Forelimb muscle (tissue), 1 donor: Measurements from ENCODE around the gene TSC1. TPM values are rescaled to one million over a fixed set of nuclear protein-coding genes. Genes with fewer than 3 reads are reported as not detected.

Experiments
- DNase-seq: peaks from one replicate; pipeline ENCODE4 v3.0.0-alpha.2; 2013; ENCODE audit warnings: low read depth
- polyA plus RNA-seq: library from polyadenylated mRNA; unstranded; fragments of 120-200 nt; gene quantifications from one replicate; pipeline ENCODE4 v1.2.1, GENCODE V29; 2013; ENCODE audit not compliant: insufficient read length

TSC1 gene
- polyA plus RNA-seq, 1 donor: 27.3 TPM

DNA sequence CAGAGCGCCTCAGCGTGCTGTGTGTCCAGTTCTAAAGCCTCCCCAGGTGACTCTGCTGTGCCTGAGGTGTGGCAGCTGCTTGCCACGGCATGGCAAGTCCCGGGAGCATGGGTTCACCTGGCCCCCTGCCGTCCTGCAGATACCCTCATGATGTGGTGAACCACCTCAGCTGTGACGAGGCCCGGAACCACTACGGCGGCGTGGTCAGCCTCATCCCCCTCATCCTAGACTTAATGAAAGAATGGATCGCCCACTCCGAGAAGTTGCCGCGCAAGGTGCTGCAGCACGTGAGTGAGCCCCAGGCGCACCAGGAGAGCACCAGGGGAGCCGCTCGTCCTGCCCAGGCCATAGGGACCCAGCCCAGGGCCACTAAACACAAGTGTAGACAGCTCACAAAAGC, 56.3 kb downstream of the TSC1 start:
- no peak for DNase-seq

DNA sequence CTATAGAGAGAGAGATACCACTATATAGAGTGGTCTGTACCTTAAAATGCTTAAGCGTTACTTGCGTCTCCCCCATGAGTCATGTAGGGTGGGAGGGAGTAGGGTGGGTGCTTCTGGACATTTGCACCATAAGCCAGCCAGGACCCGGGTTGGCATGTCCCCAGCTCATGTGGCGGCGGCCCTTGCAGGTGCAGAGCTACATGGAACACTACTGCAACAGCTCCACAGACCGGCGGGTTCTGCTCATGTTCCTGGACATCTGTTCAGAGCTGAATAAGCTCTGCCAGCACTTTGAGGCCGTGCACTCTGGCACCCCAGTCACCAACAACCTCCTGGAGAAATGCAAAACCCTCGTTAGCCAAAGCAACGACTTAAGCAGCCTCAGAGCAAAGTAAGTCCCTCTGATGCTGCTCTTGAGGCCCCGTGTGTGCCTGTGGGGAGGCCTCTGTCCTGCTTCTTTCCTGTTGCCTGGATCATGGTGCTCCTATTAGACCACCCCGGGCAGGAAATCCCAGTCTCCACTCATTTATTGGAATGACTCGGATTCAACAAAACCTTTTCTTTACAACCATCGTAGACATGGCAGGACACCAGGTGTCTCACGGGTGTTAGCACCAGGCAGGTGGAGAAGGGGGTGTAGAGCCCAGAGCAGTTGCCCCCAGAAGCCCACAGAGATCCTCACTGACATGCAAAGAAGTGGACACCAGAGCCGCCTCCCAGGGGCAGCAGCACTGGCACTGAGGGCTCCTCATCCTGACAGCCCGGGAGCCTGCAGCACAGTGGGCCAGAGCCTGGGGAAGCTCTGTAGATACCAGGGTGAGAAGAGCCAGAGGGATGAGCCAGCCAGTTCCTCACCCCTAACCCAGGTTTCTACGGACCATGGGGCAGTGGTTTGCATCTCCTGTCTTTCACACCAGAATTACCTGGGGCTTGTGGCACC, 57.0 kb downstream of the TSC1 start:
- DNase-seq: no peak

DNA sequence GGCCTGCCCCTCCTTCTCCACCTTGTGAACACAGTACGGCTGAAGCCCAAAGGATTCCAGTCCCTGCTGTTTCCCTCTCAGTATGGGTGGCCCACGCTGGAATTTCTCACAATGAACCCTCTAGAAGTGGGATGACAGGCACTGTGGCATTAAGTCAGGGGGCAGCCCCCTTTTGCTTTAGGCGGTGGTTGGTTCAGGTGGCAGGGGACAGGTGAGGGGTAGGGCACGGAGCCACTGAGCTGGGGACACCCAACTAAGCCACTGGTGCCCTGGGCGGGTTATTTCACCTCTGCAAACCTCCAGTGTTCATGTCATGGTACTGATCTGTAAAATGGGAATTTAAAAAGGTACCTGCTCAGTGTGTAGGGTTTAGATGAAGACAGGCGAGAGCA, 58.1 kb downstream of the TSC1 start:
- DNase-seq: no peak

DNA sequence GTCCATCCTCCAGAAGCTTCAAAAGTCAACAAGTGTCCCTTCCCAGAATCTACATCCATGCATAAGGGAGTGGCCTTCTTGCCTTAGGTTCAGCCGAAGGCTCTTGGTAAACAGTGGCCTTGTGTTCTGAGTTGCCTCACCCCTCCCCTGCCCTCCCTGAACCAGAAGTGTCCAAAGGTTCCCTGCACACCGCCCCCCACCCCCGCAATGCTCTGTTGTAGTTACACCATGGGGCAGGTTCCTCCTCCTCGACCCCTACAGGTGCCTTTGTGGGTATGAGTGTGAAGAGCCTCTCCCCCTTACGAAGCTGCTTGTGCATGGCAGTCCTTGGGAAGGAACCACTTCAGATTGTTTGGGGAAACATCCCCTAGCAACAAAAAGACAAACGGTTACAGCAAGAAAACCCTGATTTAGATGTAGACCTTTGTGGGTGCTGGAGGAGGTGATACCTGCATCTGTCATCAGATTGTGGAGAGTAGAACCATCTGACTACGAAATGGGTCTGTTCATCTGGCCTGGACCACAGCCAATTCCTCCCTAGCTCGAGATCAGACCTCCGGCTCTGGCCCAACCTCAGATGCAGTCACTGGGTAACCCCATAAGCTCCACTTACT, 58.6 kb downstream of the TSC1 start:
- DNase-seq: no peak

DNA sequence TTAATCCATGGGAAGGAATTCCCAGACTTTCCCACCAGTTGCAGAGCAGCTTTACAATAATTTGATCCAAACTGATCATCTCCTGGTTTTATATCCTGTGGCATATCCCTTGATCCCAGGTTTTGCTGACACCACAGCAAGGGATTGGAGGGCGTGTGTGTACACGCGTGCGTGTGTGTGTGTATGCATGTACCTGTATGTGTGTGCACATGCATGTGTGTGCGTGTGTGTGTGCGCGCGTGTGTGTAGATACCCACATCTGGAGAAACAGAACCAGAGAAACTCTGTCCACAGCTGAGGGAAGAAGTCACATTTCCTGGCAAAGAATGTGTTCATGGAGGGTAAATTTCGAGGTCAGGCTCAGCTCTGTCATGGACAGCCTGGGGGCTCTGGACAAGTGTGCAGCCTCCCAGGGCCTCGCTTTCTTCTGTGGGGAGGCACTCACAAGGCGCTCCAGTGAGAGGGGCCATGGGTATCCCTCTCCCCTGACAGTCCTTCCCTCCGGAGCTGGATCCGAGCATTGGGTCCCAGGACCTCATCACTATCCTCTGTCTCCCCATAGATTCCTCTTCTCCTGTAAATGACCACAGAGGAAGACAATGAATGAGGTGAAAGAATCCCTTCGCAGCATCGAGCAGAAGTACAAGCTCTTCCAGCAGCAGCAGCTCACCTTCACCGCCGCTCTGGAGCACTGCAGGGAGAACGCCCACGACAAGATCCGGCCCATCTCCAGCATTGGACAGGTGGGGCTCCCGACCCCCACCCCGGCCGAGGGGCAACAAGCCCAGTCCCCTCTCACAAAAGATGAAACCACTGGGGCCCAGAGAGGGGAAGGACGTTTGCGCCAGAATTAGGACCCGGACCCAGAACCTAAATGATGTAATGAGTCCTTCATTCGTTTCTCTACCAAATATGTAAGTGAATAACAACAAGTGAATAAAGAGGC, 60.8 kb downstream of the TSC1 start:
- DNase-seq: no peak

DNA sequence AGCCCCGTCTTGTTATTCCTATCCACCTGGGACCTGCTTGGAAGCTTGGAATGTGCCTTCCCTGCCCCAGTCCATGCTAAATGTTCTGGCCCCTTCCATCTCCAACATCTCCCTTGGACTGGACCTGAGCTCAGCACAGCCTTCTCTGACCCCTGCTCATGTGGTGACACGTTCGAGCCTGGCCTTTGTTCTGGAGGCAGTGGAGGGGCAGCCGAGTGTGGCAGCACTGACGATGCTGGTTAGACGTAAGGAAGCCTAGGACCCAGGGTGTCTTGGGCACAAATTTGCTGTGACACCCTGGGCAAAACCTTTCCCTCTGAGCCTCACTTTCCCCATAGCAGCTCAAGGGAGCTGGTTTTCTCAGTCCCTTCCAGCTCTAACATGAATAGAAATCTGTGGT, 61.8 kb downstream of the TSC1 start:
- no peak for DNase-seq

DNA sequence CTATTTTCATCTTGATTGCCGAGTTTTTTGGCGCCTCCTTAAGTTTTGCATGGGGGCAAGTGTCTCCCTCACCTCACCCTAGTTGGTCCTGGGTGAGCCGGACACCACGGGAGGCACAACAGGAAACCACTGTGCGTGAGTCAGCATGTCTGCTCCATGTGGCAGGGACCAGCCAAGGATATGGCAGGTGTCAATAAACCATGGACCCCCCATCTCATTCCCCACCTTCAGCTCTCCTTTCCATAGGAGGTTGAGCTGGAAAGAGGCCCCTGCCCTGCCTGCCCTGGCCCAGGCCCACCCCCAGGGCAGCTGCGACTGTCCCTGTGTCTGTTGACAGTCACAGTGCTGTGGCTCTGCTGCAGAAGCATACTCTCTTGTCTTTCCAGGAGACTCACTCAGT, 62.6 kb downstream of the TSC1 start:
- DNase-seq: no peak

DNA sequence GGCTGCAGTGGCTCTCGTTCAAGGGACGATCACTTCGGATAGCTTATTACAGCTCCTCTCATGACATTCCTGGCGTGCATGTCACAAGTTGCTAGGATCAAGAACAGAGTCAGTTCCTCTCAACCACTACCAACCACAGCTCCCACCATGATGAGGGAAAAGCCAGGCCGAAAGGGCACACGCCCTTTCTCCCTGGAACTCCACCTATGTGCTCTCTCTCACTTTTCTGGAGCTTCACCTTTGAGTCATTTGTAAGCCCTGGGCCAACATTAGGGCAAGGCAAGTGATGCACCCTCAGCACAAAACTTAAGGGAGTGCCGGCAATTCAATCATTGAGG, 64.1 kb downstream of the TSC1 start:
- DNase-seq: no peak

DNA sequence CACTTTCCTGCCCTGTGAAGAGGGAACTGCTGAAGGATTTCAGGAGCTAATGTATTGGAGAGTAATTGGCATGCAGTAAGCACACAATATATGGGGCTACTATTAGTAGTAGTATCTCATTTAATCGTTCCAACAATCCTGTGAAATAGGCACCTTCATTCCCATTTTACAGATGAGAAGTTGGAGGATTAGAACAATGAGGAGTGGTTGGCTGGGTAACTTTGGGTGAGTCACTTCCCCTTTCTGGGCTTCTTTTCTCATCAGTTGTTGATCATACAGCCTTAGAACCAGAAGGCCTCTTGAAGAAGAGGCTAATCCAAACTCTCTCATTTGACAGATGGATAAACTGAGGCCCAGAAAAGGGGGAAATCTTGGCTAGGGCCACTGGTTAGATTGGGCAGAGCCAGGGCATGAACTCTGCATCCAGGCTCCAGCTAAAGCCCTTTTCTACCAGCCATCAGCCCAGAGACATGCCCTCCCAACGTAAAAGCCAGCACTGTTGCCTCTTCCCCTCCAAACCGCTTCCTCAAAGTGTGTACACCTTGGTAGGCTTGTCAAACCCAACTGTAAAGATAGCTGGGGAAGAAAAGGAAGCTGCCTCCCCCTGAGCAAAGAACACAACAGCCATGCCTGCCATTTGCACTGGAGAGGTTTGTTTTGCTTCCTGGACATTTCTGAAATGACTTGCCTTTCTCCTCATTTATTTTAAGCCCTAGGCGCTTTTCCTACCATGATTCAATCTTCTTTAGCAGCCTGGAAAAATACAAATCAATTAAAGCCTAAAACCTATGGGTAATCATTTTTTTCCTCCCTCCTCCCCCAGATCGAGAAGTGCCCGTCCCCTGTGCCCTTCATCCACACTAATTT, 64.7 kb downstream of the TSC1 start:
- no peak for DNase-seq

DNA sequence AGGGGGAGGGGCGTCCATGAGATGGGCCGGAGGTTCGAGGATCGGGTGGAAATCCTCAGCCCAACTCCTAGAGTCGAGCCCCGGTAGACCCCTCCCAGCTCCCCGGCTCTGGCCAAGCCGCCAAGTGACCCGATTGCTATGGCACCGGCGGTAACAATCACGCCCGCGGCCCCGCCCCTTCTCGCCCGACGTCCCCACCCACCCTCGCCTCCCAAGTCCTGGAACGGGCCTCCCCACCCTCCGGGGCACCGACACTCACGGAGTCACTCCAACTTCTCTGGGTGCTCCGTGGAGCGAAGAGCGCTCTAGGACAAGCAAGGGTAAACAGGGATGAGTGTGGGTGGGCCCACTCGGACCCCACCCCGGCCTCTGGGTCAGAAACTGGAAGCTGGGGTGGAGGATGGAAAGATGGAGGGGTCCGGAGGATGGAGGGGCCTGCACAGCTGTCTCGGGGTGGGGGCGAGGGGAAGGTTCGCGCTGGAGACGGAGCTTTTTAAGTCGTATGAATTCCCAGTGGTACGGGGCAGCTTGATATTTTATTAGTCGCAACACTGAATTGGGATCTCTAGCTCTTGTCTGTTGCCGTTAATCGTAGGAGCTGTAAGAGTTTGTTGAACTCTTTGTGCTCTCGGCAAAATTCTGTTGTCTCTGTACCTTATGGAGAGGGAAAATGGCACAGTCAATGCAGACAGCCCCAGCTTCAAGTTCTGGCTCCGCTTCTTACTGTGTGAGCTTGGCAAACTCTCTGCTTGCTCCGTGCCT, 65.5 kb downstream of the TSC1 start, which contains the start of gene SPACA9:
SPACA9 (plus strand) TSS at position 204 of the 762 bp plus-strand sequence. CDS start 5,050 bp downstream, outside the sequence.
- no peak for DNase-seq

DNA sequence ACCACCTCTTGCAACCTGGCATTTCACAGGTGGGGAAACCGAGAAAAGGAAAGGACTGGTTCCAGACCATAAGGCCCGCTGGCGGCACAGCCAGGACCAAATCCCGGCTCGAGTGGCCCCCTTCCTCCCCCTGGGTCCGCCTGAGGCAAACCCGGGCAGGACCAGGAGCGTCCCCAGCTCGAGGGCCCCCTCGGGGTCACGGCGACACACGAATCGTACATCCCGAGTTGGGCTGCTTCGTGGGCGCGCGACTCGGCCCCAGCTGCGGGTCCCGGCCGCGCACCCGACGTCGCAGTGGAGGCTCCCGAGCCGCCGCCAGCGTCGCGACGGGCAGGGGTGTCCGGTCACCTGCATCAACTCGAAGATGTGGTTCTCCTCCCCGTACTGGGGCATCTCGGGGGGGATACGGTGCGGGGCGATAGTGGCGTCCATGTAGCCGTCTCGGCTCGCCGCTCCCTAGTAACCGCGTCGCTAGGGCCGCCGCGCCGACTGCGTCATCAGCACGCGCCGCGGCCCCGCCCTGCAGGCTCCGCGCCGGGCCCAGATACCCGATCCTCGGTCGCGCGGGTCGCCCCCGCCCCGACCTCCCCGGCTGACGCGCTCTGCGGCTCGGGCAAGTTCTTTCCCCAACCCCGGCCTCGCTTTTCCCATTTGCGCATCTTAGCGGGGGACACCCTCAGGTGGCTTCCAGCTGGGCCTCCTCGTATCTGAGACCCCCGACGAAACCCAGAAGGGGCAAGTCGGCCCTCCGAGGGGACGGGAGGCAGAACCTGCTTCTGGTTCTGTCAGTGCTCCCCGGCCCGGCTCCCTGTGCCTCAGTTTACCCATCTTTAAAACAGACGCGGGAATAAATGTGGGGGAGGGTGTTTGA, 66.4 kb downstream of the TSC1 start, which contains the start of gene AK8:
AK8 (minus strand) TSS at position 461 of the 871 bp plus-strand sequence; CDS start at position 432, 29 bp downstream.
- DNase-seq: no peak

DNA sequence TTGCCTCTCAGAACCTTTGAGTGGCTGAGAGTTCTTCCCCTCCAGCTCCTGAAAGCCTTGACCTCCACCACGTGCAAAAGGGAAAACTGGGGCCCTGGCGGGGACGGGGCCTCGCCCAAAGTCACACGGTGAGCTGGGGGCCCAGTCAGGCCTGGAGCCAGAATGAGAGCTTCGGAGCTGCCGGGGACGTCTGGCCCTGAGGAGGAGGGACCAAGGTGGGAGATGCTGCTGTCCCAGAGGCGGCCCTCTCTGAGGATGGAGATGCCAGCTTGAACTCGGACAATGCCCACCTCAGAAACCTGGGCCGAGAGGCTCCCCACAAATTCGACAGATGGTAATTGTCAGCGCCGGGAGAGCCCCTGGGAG, 67.0 kb downstream of the TSC1 start:
- DNase-seq: no peak

DNA sequence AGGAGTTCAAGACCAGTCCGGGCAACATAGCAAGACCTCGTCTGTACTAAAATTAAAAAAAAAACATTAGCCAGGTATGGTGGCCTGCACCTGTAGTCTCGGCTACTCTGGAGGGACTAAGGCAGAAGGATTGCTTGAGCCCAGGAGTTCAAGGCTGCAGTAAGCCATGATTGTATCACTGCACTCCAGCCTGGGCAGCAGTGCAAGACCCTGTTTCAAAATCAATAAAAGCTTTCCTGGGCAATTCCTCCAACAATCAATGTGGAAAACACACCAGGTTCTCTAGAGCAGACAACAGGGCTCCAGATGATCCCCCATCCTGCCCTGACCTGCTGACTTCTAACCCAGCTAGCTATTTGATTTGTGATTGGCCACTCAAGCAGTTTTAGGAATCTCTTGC, 67.6 kb downstream of the TSC1 start:
- DNase-seq: no peak

DNA sequence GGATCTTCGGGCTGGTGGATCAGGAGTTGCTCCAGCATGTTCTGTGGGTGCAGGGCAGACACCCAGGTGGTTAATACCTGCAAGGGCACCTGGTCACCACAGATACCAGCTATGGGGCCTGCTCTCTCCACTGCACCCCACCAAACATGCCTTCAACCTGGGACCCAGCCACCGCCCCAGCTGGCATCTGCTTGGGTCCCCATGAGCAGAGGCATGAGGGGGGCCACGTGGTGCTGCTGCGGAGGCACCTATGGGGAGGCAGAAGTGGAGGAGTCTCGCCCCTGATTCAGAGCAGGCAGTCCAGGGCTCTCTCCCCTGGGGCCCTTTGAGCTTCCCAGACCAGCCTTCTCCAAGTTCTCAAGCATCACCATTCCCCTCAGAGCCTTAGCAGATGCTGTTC, 69.3 kb downstream of the TSC1 start:
- no peak for DNase-seq

DNA sequence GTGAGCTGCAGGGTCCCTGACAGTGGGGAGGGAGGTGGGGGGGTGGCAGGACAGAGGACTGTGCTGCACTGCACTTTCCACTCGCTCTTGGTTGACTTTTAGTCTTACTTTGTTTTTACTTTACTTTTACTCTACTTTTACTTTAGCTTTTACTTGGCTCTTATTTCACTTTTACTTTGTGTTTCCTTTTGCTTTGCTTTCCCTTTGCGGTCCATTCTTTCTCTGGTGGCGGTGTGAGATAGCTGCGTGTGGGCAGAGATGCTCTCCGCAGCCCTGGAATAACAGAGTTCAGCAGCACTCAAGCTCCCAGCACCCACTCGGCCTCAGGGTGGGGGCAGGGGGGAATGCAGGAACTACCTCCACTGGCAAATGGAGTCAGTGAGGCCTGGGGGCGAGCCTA, 71.0 kb downstream of the TSC1 start:
- no peak for DNase-seq

DNA sequence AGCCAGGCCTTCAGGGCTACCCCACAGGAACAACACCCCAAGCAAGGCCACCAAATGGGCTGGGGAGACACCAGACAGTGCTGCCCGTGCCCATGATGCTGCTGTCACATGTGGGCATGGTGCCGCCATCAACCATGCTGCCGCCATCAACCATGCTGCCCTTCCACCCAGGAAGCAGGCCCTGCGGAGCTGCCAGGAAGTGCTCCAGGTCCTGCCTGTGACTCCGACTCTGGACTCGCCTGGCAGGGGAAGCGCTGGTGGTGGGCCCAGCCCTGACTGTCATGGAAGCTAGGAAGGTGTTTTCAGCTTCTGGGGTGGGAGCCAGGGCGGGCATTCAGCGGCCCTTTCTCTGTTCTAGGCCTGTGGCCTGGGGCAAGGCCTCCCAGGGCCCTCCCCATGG, 75.2 kb downstream of the TSC1 start:
- no peak for DNase-seq

DNA sequence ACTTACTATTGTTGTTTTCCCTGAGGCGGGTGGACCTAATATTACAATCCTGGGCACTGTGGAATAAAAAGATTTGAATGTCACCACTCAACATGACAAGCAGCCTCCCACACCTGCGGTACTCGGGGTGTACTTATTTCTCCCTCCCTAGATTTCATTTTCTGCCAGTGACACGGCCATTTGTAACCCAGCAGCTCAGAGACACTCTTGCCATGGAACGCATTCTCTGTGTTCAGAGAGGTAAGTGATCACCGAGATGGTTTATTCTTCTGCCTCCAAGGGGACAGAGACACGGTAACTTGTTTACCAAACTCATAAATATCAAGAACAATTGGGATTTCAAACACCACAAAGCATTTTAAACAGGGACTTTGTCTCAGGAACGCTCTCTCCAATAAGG, 77.5 kb downstream of the TSC1 start:
- DNase-seq: no peak

DNA sequence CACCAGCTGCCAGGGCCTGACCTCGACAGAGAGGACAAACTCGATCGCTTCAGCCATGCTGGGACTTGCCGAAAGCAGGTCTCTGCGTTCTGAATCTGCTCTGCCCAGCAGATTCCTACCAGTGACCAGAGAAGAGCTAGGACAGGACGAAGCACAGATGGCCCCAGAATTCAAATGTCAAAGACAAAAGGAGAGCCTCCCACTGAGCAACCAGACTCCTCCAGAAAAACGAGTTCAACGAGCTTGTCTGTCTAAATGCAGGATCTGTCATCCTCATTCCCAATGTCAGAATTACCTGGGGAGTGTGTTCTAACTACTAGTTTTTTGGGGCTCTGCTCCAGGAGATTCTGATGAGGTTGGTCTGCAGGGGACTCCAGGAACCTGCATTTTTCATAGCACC, 79.7 kb downstream of the TSC1 start:
- DNase-seq: no peak

DNA sequence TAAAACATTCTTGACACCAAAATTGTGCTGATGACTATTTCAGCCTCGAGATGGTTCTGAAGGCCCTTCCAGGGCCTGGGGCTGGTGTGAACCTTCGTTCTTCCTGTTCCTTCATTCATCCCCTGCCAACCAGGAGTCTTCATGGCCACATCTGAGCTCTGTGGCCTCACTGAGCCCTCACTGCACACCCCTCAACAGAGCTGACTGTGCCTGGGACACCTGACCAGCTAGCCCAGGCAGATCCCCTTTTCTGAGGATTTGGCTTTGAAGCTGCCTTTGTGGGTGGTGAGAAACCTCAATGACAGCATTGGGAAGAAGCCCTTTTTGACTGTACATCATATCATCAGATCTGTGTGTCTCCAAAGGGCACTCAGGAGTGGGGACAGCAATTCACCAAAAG, 80.1 kb downstream of the TSC1 start:
- no peak for DNase-seq
